ENCODE data around the gene RBM45.

DNA sequence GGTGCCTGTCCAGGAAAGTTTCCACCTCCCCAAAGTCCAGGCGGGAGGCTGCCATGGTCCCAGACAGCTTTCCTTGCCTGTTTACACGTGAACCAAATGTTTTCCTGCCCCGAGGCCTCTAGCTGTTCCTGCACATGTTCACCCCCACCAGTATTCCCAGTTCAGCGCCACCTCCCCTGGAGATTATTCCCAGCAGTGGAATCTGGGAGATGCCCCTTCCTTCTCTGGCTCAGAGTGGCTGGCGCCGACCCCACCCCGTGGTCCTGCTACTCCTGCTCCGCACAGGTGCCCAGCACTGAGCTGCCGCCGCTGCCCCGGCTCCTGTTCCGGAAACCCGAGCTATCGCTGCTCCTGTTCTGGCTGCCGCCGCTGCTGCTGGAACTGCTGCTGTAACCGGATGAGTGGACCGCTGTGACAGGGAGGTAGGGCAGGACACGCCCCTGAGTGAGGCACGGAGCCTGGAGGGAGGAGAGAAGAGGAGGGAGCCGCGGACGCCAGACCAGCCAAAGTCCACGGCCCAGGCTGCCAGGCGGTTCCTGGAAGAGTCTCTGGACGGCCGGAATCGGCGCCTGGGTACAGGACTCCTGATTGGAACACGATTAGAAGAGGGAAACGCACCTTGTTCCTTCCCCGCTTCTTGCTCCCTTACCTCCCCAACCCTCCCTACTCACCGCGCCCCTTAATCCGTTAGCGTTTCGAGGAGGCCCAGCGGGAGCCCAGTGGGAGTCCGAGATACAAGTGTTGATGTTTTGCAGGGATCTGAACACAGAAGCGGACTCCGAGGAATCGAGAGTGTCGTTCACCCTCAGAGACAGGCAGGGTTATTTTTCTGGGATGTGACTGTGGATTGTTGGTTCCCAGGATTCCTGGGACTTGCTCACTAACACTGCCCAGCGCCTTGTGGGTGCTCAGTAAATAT lies 39.6 kb upstream of the RBM45 start, which contains the start of gene PDE11A:
- TF ChIP-seq POLR2A (IDR thresholded peaks at IDR 0.05) = no peak
- TF ChIP-seq, protein P1, sequence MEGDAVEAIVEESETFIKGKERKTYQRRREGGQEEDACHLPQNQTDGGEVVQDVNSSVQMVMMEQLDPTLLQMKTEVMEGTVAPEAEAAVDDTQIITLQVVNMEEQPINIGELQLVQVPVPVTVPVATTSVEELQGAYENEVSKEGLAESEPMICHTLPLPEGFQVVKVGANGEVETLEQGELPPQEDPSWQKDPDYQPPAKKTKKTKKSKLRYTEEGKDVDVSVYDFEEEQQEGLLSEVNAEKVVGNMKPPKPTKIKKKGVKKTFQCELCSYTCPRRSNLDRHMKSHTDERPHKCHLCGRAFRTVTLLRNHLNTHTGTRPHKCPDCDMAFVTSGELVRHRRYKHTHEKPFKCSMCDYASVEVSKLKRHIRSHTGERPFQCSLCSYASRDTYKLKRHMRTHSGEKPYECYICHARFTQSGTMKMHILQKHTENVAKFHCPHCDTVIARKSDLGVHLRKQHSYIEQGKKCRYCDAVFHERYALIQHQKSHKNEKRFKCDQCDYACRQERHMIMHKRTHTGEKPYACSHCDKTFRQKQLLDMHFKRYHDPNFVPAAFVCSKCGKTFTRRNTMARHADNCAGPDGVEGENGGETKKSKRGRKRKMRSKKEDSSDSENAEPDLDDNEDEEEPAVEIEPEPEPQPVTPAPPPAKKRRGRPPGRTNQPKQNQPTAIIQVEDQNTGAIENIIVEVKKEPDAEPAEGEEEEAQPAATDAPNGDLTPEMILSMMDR (IDR thresholded peaks at IDR 0.05 in 8 of 11, conservative IDR thresholded peaks at IDR 0.05 in 3 of 11) = no peak
